Right lobe of liver (tissue), 6 donors: Measurements from ENCODE around the gene CSGALNACT2. TPM values are rescaled to one million over a fixed set of nuclear protein-coding genes. Genes with fewer than 3 reads are reported as not detected.

Experiments
- ATAC-seq, 4 donors: fragments of 200-7000 bp; cut with Tn5 transposase; one replicate each; pipeline ENCODE4 v1.9.1; 2020; ENCODE audit warnings: mild to moderate bottlenecking in 4 of 4, moderate library complexity in 4 of 4
- DNase-seq, 3 donors: peaks; one replicate each; pipeline ENCODE4 v3.0.0-alpha.2; 2020
- H3K27ac ChIP-seq, 3 donors: fragments of 200-600 bp; one replicate each; pipeline ENCODE4 v1.8.0; 2022
- H3K27me3 ChIP-seq, 2 donors: fragments of 200-600 bp; one replicate each; pipeline ENCODE4 v1.8.0; 2022
- H3K36me3 ChIP-seq, 4 donors: fragments of 200-600 bp; sonication (generic) in 1 of 4; one replicate each; pipeline versions ENCODE4 v1.5.1 to v1.8.0; 2017 to 2022; ENCODE audit warnings: control low read depth in 1 of 4
- H3K4me1 ChIP-seq, 4 donors: fragments of 200-600 bp; sonication (generic) in 1 of 4; one replicate each; pipeline versions ENCODE4 v1.5.1 to v1.8.0; 2017 to 2022; ENCODE audit warnings: control low read depth in 1 of 4
- H3K4me3 ChIP-seq, 3 donors: fragments of 200-600 bp; one replicate each; pipeline ENCODE4 v1.8.0; 2022
- H3K9me3 ChIP-seq, 4 donors: fragments of 200-600 bp; sonication (generic) in 1 of 4; one replicate each; pipeline versions ENCODE4 v1.5.1 to v1.8.0; 2017 to 2022; ENCODE audit warnings: control low read depth in 1 of 4
- CTCF ChIP-seq, 4 donors: fragments of 200-600 bp in 3 of 4; fragments of 450-650 bp in 1 of 4; IDR thresholded peaks; one replicate each; pipeline versions ENCODE4 v1.5.1 to v1.8.0; 2016 to 2022; ENCODE audit warnings: antibody characterized with exemption in 4 of 4, mild to moderate bottlenecking in 2 of 4
- POLR2A ChIP-seq: fragments of 450-650 bp; IDR thresholded peaks from one replicate; pipeline ENCODE4 v1.6.1; 2017; ENCODE audit warnings: antibody characterized with exemption, mild to moderate bottlenecking
- WGBS: methylation state at CpG from one replicate; pipeline ENCODE4 v1.1.6; 2018; ENCODE audit warnings: low coverage, low lambda C conversion rate; ENCODE audit not compliant: insufficient coverage; ENCODE audit errors: missing lambda C conversion rate; 5-methylcytosine and 5-hydroxymethylcytosine counted together
- intact Hi-C, 2 donors: fragments of 100-400 bp; cut with DNase I; formaldehyde crosslinking; loops; one replicate each; pipeline versions ENCODE4 v1.11.2 to v1.14.1; 2022
- total RNA-seq, 6 experiments: library from RNA; depleted of rRNA in 2 of 6; stranded (reverse); fragments of >200 nt in 2 of 6; fragmentation: NEBNext Ultra II Directional in 3 of 6; extraction: Animal tissue kit (Norgen Biotek cat#: 25700) in 3 of 6; gene quantifications; one replicate each; pipeline versions ENCODE4 v1.1.0 to v1.2.4, GENCODE V29; 2016 to 2023
- donor health status: DM: no; HTN: yes; CAD: no.
- donor health status: DM: no; HTN: no; CAD: no.
- donor health status: DM: no; HTN: no; CAD: no.
- donor health status: DM: no; HTN: yes; CAD: no.
- donor health status: DM: no; HTN: yes; CAD: no.

The CSGALNACT2 gene
- total RNA-seq, 6 experiments from 2014 or later = 5.4 to 11.1 (median 8.3) TPM

- TF ChIP-seq POLR2A = no peak
- TF ChIP-seq CTCF (IDR thresholded peaks at IDR 0.05) = no peak
- intact Hi-C loops = no loop called here
- H3K9me3 ChIP-seq = no peaks in the 10 kb centered on the region
- H3K4me1 ChIP-seq = no peaks in the 10 kb centered on the region
- H3K27me3 ChIP-seq = no peaks in the 10 kb centered on the region
- no peak overlapping the region for H3K4me3 ChIP-seq
- ATAC-seq (no peak), DNase-seq (no peak)
- H3K27ac ChIP-seq = no peak overlapping the region
- no peaks in the 10 kb centered on the region for H3K36me3 ChIP-seq
- WGBS = 40% methylated on average over 1 of the region's 9 CpGs
These were observed 21.0 kb upstream of the CSGALNACT2 start for GRCh38 chr10:43117031-43117776.

GRCh38 chr10:43117777-43118583 is 20.3 kb upstream of the CSGALNACT2 start:
- TF ChIP-seq CTCF (IDR thresholded peaks at IDR 0.05) (no peak), POLR2A (no peak)
- H3K4me3 ChIP-seq = no peak overlapping the region
- DNase-seq (no peak), ATAC-seq (peak in 2 of 4 donors; percentile 14 to 46)
- WGBS = 42% methylated on average over 2 of the region's 18 CpGs
- no peaks in the 10 kb centered on the region for H3K9me3 ChIP-seq
- no peaks in the 10 kb centered on the region for H3K27me3 ChIP-seq
- H3K36me3 ChIP-seq = no peaks in the 10 kb centered on the region
- intact Hi-C loops = no loop called here
- no peaks in the 10 kb centered on the region for H3K4me1 ChIP-seq
- H3K27ac ChIP-seq = no peak overlapping the region

GRCh38 chr10:43118631-43119415 is 19.4 kb upstream of the CSGALNACT2 start:
- 60% methylated on average over 2 of the region's 19 CpGs for WGBS
- Histone ChIP-seq H3K9me3 (no peaks in the 10 kb centered on the region), H3K27ac (no peak overlapping the region), H3K36me3 (no peaks in the 10 kb centered on the region), H3K4me3 (no peak overlapping the region), H3K27me3 (no peaks in the 10 kb centered on the region), H3K4me1 (no peaks in the 10 kb centered on the region)
- TF ChIP-seq CTCF (IDR thresholded peaks at IDR 0.05) (no peak), POLR2A (no peak)
- no peak for ATAC-seq
- DNase-seq = no peak
- intact Hi-C loops = no loop called here

- H3K27ac ChIP-seq = no peak overlapping the region
- no peaks in the 10 kb centered on the region for H3K36me3 ChIP-seq
- no CpG with 5 or more reads among the region's 31 CpGs for WGBS
- TF ChIP-seq POLR2A = no peak
- no peaks in the 10 kb centered on the region for H3K27me3 ChIP-seq
- H3K9me3 ChIP-seq = no peaks in the 10 kb centered on the region
- intact Hi-C loops = no loop called here
- DNase-seq = no peak
- ATAC-seq = no peak
- no peak overlapping the region for H3K4me3 ChIP-seq
- no peaks in the 10 kb centered on the region for H3K4me1 ChIP-seq
These were observed 18.7 kb upstream of the CSGALNACT2 start for GRCh38 chr10:43119416-43120115.
